HG03575 (cell line): Measurements from ENCODE around the gene CEP250.
"Not testable (repeated sequence)": the region's sequence is repeated elsewhere in the genome, so short reads cannot be mapped to it uniquely, and the experiment has no call there.

Source experiments
- ATAC-seq: cut with Tn5 transposase; IDR thresholded peaks from one replicate; pipeline ENCODE4 v1.9.1; 2021; ENCODE audit not compliant: unreplicated experiment, insufficient number of reproducible peaks, low FRiP score; ENCODE audit errors: extremely low read depth

The CEP250 gene

DNA sequence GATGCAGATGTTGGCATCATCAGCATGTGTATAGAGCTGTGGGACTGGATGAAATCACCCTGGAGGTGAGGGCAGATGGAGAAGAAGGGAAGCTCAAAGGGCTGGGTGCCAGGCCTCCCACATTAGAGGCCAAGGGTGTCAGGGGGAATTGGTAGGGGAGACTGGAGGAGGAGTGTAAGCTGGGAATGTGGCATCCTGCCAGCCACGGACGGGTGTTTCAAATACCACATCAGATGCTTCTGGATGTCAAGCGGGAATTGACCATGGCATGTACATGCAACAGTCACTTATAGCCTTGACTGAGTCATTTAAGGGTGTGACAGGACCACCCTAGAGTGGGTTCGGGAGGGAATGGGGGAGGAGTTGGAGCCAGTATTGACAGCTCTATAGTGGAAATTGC, 96.1 kb downstream of the CEP250 start:
- ATAC-seq, result no peak

GRCh38 chr20:35552914-35553313, 97.5 kb downstream of the CEP250 start:
- ATAC-seq, result no peak

- not testable (repeated sequence) for ATAC-seq
Observed at GRCh38 chr20:35555461-35555860, 100.1 kb downstream of the CEP250 start.

DNA sequence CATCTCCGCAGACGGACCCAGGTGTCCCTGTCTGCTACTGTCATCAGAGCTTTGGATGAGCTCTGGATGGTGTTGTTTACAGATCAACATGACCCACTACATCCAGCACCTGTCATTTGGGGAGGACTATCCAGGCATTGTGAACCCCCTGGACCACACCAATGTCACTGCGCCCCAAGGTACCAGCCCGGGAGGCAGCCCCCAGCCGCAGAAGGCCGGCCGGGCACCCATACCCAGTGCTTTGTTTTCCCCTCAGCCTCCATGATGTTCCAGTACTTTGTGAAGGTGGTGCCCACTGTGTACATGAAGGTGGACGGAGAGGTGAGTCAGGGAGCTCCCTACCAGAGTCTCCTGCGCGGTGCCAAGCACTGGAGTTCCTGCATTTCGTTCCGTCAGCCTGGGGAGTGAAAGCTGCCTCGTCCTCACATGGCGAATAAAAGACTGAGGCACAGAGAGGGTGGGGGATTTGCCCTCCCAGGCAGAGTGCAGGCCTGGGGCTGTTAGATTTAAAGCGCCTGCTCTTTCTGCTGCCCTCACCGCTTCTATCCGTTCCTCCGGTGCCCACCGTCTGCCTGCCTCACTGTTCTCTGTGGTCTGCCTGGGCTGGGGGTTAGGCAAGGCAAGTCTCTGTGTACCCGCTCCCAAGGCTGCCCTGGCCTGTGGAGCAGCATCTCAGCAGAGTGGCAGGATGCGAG, 100.7 kb downstream of the CEP250 start:
- no peak for ATAC-seq

DNA sequence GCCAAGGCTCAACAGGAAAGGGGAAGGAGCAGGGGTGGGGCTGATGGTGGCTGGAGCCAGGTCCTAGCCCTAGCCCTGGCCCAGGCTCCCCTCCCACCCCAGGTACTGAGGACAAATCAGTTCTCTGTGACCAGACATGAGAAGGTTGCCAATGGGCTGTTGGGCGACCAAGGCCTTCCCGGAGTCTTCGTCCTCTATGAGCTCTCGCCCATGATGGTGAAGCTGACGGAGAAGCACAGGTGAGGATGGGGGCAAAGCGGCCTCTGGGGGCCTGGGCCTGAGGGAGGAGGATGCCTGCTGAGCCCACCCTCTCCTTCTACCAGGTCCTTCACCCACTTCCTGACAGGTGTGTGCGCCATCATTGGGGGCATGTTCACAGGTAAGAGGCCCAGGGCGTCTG, 101.5 kb downstream of the CEP250 start:
- no peak for ATAC-seq

DNA sequence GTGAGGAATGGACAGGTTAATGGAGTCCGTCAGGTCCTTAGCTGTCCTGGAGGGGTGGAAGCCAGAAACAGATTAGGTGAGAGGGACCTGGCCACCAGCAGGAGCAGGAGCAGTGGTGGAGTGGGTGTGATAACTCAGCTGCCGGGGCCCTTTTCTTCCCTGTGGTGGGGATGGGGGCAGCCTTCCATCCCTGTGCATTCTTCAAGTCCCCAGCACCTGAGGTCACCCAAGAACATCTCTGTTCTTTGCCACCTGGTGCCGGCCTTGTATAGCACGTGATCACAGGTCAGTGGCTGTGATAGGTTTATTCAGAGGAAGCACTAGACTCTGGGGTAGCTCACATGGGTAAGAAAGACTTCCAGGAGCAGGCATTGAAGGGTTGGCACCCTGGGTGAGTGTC, 103.1 kb downstream of the CEP250 start:
- ATAC-seq, result no peak

GRCh38 chr20:35559042-35559693, 103.8 kb downstream of the CEP250 start:
- ATAC-seq, result no peak

DNA sequence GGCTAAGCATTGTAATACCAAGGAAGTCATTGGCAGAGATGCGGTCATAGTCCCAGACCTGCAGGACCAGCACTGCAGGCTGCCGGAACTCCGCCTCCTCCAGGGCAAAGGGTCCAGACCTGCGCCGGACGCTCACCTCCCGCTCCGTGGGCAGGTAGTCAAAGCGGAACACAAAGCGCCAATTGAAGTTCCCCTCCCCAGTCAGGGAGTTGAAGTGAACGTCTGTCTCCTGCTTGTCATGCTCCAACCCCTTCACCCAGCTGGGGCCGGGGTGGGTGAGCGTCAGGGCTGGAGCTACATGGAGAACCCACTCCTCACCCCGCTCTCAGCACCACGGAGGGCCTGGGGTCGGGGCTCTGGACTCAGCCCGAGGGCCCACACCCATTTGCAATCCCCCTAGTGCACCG, 104.7 kb downstream of the CEP250 start:
- no peak for ATAC-seq

DNA sequence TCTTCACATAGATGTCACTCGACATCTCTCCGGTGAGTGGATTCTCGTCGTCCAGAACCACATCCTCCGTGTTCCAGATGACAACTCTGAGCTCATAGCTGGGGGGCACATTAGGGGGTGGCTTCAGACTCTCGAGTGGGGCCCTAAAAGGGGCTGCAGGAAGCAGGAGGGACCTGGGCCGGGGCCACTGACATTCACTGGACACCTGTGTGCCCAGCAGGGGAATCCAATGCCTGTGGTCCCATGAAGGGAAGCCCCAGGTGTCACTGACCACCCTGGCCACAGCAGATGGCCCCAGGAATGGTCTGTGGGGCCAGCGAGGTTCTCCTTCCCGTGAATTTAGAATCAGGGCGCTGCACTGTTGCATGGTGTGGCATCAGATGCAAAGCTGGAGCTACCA, 105.1 kb downstream of the CEP250 start:
- no peak for ATAC-seq

DNA sequence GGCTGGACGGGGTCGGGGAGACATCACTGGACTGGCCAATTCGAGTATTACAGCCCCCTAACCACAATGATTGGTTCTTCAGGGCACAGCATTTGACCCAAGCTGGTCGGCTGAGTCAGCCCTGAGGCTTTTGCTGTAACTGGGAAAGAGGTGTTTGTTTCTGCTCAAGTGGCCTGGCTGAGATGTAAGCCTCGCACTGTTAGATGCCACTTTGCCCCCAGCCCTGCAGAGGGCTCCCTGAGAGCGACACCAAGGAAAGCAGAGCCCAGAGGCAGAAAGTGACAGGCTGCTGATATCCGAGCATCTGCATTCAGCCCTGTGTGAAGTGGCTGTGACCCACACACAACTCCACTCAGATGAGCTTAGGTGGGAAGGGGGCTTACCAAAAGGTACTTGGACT, 105.9 kb downstream of the CEP250 start:
- no peak for ATAC-seq

- ATAC-seq, result no peak
Observed at GRCh38 chr20:35561671-35562070, 106.3 kb downstream of the CEP250 start.

DNA sequence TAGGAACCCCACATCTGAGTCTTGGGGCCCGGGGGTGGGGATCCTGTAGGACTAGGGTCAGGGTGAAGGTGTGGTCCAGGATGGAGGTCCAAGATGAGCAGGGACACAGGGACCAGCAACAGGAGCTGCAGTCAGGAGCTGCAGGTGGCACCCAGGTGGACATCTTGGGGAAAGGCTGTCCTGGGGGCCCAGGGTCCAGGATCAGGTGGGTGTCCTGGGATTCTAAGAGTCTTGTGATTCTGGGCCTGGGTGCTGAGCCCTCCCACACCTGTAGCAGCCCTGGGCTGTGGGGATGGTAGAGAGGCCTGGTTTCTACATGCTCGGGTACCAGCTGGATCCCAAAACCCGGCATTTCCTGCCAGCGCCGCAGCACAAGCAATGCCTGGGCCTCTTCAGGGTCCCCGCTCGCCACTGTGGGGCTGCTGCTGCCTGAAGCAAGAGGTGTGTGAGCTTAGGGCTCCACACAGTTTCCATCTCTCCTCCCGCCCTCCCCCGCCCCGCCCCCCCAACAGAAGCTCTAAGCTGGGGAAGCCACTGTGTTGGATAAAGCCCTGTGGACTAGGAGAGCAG, 107.2 kb downstream of the CEP250 start:
- ATAC-seq, result no peak

- no peak for ATAC-seq
Observed at GRCh38 chr20:35563834-35564233, 108.4 kb downstream of the CEP250 start.

DNA sequence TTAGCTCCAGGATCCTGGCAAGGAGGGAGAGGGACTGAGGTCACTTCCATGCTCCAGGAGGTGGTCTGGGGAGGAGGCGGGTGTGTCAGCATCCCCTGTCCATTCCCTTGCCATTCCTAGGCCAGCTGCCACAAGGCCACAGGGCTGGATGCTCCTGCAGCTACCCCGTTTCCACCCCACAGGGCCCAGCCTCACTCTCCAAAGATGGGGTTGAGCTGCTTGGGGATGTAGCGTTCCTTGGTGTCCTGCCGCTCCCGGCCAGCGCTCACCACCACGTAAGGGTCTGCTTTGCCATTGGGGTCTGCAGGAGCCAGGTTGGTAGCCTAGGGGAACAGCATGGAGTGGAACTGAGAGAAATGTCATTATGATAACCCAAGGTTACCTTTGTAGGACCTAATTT, 109.5 kb downstream of the CEP250 start:
- ATAC-seq, result no peak

DNA sequence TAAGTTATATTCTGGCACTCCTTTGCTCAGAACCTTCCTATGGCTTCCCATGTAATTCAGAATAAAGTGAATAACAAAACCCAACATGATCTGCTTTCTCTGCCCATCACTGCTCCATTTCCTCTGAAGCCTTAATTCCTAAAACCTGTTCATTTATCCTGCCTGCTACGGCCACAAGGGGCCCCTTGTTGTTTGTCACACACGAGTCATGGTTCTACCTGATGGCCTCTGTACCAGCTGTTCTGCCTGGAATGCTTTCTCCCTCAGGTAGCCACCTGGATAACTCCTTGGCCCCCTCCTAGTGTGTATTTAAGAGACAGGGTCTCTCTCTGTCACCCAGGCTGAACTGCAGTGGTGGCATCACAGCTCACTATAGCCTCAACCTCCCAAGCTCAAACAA, 113.2 kb downstream of the CEP250 start:
- no peak for ATAC-seq
